HG03558 (cell line): Measurements from ENCODE around the gene CBY1.
"Not testable (repeated sequence)": the region's sequence is repeated elsewhere in the genome, so short reads cannot be mapped to it uniquely, and the experiment has no call there.

Experiments
- ATAC-seq: cut with Tn5 transposase; IDR thresholded peaks from one replicate; pipeline ENCODE4 v1.9.1; 2021; ENCODE audit warnings: moderate number of reproducible peaks; ENCODE audit not compliant: unreplicated experiment; ENCODE audit errors: extremely low read depth

The CBY1 gene

GRCh38 chr22:38656256-38657044 is at the start of gene CBY1, which contains the start of gene FAM227A:
CBY1 (plus strand) TSS chr22:38656638; CDS start chr22:38668055, 11,417 bp downstream.
FAM227A (minus strand) TSS chr22:38656392; CDS start chr22:38650168, 6,224 bp downstream.
- ATAC-seq, result no peak

DNA sequence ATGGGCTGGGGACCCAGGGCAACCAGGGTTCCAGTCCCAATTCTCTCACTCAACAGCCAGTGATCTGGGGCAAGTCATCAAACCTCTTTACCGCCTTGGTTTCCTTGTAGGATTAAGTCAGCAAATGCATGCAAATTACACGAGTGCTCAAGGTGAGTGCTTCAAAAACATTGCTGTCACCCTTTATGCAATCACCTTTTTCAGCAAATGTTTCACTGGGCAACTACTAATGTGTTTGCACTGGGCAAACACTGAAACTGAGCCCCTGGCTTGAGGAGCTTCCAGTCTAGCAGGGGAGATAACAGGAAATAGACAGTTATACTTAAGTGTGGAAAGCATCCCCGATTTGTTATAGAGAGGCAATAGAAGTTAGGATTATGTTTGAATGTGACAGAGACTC is 48.8 kb upstream of the CBY1 start:
- ATAC-seq, result no peak

GRCh38 chr22:38608992-38609750 is 47.3 kb upstream of the CBY1 start:
- no peak for ATAC-seq

GRCh38 chr22:38610234-38610633 is 46.2 kb upstream of the CBY1 start:
- no peak for ATAC-seq

- no peak for ATAC-seq
Measured at GRCh38 chr22:38611559-38611958, 44.9 kb upstream of the CBY1 start.

DNA sequence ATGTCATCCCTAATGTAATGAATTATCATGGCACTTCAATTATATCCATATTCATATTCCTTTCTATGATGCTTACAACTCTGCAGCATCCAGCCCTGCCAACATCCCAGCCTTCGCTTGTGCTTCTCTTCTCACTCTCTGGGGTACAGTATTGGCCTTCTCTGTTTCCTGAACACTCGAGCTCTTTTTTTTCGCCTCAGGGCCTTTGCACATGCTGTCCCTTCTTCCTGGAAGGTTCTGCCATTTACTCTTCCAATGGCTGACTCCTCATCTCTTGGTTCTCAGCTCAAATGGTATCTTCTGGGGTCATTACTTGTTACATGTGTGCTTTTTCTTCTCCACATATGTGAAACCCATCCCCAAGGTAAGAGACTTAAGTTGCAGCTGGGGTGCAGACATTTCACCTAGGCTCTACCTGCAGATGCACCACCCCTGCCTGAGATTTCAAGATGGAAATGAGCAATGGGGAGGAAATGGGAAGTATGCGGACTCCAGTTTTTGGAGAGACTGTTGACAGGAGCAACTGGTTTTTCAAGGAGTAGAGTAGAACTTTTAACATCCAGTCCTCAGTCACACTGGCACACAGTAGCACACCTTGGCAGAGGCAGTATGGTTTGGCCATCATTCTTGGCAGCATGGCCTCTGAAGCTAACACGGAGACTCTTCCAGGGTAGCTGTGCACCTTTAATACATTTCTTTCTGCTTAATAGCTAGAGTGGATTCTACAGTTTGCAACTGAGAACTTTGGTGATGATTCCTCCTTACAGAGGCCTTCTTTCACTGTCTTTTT is 44.0 kb upstream of the CBY1 start:
- ATAC-seq, result no peak

DNA sequence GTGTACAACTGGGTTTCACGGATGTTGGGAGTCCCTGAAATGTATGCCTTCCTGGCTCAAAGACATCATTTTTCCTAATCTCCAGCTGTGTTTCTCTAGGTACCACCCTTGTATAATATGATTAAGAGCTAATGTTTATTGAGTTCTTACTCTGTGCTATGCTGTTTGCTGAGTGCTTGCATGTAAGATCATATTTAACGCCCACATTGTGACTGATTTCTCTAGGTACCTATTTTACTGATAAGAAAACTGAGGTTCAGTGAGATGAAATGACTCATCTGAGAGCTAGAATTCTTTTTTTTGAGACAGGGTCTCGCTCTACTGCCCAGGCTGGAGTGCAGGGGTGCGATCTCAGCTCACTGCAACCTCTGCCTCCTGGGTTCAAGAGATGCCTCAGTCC is 42.9 kb upstream of the CBY1 start:
- ATAC-seq, result no peak

DNA sequence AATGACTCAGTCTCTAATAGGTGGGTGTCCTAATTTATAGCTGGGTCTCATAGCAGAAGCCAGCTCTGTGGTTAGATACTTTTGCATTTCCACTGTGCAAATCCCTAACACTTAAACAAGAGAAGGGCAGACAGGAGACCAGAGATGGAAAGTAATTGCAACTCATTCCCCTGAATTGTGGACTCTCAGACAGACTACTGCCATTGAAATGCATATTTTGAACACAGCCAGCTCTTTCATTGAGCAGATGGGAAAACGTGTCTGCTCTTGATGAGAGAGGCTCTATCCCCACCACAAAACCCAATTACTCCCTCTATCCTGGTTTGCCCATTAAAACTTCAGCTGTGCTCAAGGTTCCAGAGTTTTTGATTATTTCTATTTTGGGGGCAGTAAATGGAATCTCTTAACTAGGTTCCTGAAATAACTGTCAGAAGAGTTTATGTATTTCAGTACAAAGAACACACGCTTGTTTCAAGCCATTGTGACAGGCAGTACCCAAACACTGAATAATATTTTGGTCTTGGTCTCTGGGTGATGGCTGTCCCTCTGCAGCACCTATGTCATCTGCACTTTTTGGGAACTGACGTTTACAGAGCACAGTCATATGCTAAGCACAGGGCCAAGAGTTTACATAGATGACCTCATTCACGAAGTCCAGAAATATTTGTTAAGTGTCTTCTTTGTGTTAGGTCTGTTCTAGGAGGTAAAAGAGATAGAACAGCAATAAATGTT is 41.9 kb upstream of the CBY1 start:
- no peak for ATAC-seq

- not testable (repeated sequence) for ATAC-seq
Measured at GRCh38 chr22:38615064-38615405, 41.4 kb upstream of the CBY1 start.

DNA sequence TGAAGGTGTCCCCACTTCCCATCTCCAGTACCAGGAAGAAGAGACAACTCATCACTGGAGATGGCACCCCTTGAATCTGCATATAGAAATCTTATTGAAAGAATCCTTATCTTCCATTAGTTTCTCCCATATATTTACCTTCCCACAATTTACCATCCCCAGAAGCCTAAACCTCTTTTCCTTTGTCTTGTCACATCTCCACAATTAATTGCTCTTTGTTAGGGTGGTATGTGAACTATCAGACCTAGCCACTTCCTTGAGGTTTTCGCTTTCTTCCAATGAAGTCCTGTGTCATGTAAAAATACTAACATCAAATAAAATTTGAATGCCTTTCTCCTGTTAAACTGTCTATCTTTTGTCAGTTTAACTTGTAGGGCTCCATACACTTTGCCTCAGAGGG is 38.2 kb upstream of the CBY1 start:
- ATAC-seq, result no peak

- no peak for ATAC-seq
Measured at GRCh38 chr22:38618682-38619081, 37.8 kb upstream of the CBY1 start.

DNA sequence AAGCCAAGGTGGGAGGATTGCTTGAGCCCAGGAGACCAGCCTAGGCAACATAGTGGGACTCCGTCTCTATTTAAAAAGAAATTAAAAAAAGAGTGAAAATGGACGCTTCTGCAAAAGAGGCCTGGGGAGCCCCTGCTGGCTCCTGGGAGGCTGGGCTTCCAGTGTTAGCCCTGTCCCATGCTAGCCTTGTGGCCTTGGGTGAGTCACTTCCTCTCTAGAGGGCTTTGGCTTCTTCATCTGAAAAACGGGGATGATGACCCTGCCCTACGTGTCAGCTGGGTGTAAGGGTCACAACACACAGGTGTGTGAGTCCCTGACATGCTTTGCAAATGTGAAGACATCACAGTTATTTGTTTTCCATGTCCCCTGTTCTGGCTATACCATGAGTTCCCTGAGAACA is 33.1 kb upstream of the CBY1 start:
- no peak for ATAC-seq

- no peak for ATAC-seq
Measured at GRCh38 chr22:38628444-38628843, 28.0 kb upstream of the CBY1 start.

- no peak for ATAC-seq
Measured at GRCh38 chr22:38629108-38629507, 27.3 kb upstream of the CBY1 start.

DNA sequence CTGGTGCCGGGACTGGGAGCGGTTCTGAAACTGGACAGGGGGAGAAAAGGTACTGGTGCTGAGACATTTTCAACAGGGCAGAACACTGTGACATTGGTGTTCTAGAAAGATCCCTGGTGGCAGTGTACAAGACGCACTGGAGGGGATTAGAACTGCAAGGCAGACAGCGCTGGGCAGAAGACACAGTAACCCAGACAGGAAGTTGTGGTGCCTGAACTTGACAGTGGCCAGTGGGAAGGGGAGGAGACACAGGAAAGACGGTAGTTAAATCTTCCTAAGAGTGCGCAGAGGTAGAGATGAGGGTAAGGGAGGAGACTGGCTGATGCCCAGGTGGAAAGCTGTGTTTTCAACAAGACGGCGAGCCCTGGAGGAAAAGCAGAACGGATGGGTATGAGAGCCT is 24.7 kb upstream of the CBY1 start:
- ATAC-seq, result no peak

DNA sequence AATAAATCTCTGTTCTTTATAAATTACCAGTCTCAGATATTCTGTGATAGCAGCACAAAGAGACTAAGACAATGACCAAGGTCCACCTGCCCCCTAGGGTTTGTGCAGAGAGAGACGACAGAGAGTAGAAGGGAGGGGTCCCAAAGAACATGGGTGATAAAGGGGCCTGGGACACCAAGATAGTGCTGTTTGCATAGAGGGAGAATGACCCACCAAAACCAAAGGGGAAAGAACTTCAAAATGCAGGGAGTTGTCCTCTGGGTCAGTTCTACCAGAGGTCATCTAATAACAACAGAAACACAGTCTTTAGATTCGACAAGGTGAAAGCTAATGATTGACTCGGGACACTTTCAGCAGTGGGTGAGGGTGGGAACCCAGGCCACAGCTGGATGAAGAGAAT is 23.9 kb upstream of the CBY1 start:
- no peak for ATAC-seq

- no peak for ATAC-seq
Measured at GRCh38 chr22:38638216-38638615, 18.2 kb upstream of the CBY1 start.

DNA sequence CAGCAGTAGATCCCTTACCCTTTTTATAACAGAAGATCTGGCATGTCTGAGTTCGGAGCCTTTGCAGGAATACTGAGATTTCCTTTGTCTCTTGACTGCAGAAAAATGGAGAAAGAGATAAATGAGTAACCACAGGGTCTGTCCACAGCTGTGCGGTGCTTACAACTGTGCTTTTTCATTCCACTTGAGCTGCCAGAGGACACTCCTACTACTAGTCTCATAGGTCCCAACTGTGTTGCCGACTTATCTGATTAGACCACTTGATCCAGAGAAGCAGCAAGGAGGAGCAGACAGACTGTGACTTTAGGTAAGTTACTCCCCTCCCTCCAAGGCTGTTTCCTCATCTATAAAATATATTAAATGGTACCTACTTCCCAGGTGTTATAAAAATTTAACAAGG is 17.7 kb upstream of the CBY1 start:
- no peak for ATAC-seq

GRCh38 chr22:38641476-38642040 is 14.9 kb upstream of the CBY1 start:
- no peak for ATAC-seq

DNA sequence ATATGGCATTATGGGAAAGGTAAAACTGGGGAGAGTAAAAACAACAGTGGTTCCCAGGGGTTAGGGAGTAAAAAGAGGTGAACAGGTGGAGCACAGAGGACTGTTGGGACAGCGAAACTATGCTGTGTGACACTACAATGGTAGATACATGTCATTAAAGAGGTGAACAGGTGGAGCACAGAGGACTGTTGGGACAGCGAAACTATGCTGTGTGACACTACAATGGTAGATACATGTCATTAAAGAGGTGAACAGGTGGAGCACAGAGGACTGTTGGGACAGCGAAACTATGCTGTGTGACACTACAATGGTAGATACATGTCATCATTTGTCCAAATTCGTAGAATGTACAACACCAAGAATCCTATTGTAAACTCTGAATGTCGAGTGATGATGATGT is 12.2 kb upstream of the CBY1 start:
- ATAC-seq, result not testable (repeated sequence)
